Measurements from ENCODE around the gene CHST15.
"Not testable (repeated sequence)": the region's sequence is repeated elsewhere in the genome, so short reads cannot be mapped to it uniquely, and the experiment has no call there.

Gene CHST15

GRCh38 chr10:124099604-124100003 is 6.2 kb upstream of the CHST15 start:
- no peak for DNase-seq (ENCODE audit: low read depth, low spot score)

GRCh38 chr10:124098575-124098974 is 5.2 kb upstream of the CHST15 start:
- no peak for DNase-seq (ENCODE audit: low read depth, low spot score)

GRCh38 chr10:124097883-124098282 is 4.5 kb upstream of the CHST15 start:
- DNase-seq (ENCODE audit: low read depth, low spot score) = no peak

- no peak for DNase-seq (ENCODE audit: low read depth, low spot score)
Measured at GRCh38 chr10:124096494-124096893, 3.1 kb upstream of the CHST15 start.

GRCh38 chr10:124095801-124096200 is 2.4 kb upstream of the CHST15 start:
- DNase-seq (ENCODE audit: low read depth, low spot score) = not testable (repeated sequence)

GRCh38 chr10:124095096-124095495 is 1.7 kb upstream of the CHST15 start:
- DNase-seq (ENCODE audit: low read depth, low spot score) = no peak

- no peak for DNase-seq (ENCODE audit: low read depth, low spot score)
Measured at GRCh38 chr10:124094419-124094785, 1.0 kb upstream of the CHST15 start.

GRCh38 chr10:124093774-124094418 is 498 bp upstream of the CHST15 start:
- not testable (repeated sequence) for DNase-seq (ENCODE audit: low read depth, low spot score)

- no peak for DNase-seq (ENCODE audit: low read depth, low spot score)
Measured at GRCh38 chr10:124092250-124092859, 1.0 kb downstream of the CHST15 start.

- no peak for DNase-seq (ENCODE audit: low read depth, low spot score)
Measured at GRCh38 chr10:124091646-124092249, 1.6 kb downstream of the CHST15 start.

GRCh38 chr10:124090601-124091209 is 2.7 kb downstream of the CHST15 start:
- DNase-seq (ENCODE audit: low read depth, low spot score) = no peak

- no peak for DNase-seq (ENCODE audit: low read depth, low spot score)
Measured at GRCh38 chr10:124089859-124090258, 3.5 kb downstream of the CHST15 start.

GRCh38 chr10:124088915-124089314 is 4.5 kb downstream of the CHST15 start:
- no peak for DNase-seq (ENCODE audit: low read depth, low spot score)

- no peak for DNase-seq (ENCODE audit: low read depth, low spot score)
Measured at GRCh38 chr10:124087672-124088634, 5.4 kb downstream of the CHST15 start.

- DNase-seq (ENCODE audit: low read depth, low spot score) = no peak
Measured at GRCh38 chr10:124086787-124087671, 6.4 kb downstream of the CHST15 start.

GRCh38 chr10:124086097-124086710 is 7.2 kb downstream of the CHST15 start:
- DNase-seq (ENCODE audit: low read depth, low spot score) = no peak

- DNase-seq (ENCODE audit: low read depth, low spot score) = no peak
Measured at GRCh38 chr10:124085680-124086079, 7.7 kb downstream of the CHST15 start.

GRCh38 chr10:124084708-124085107 is 8.7 kb downstream of the CHST15 start:
- no peak for DNase-seq (ENCODE audit: low read depth, low spot score)

- no peak for DNase-seq (ENCODE audit: low read depth, low spot score)
Measured at GRCh38 chr10:124083740-124084397, 9.5 kb downstream of the CHST15 start.
